Kidney tubule cell (primary cell): Measurements from ENCODE around the gene CFAP107.
A peak's percentile ranks its signal among the peaks of the same experiment; 100 is the strongest.

Experiments
- DNase-seq: peaks from one replicate; pipeline ENCODE4 v3.0.0-alpha.2; 2018; ENCODE audit warnings: low spot score

CFAP107 gene

DNA sequence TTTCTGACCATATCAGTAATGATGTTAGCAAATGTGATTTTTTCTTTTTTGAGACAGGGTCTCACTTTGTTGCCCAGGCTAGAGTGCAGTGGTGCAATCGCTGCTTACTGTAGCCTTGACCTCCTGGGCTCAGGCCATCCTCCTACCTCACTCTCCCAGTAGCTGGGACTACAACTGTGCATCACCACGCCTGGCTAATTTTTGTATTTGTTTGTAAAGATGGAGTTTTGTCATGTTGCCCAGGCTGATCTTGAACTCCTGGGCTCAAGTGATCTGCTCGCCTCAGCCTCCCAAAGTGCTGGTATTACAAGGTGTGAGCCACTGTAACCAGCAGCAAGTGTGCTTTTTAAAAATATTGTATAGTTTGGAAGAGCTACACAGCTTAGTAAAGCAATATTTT lies 4.1 kb upstream of the CFAP107 start:
- no peak for DNase-seq

DNA sequence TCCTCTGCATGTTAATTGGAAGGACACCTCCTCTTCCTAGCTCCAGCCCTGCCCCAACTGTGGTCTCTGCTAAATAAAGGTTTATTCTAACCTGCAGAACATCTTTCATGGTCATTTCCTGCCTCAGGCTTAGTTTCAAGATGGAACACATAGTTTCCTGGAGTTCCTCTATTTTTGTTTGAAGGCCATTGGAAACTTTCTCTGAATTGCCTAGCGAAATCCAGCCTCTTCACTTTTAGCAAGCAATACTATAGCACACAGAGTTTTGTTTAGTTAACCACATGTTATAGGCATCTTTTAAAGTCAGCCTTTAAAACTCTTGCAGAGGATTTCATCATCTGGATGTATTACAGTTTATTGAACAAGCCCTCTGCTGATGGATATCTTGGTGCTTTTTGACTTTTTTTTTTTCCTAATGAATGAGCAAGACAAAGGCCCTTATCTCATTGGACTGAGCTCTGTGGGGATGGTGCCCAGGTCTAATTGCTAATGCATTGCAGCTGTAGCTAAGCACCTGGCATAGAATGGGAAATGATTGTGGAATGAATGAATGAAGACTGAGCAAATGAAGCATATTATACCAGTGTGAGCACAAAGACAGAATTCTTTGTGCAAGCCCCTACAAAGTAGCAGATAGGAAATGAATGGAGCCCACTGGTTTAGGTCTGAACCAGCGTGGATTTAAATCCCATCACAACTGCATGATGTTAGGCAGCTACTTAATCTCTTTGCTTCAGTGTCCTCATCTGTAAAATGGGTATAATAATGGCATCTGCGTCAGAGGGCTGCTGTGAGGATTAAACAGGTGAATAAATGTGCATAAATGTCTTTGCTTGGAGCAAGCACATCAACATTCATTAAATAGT lies 641 bp upstream of the CFAP107 start:
- no peak for DNase-seq

DNA sequence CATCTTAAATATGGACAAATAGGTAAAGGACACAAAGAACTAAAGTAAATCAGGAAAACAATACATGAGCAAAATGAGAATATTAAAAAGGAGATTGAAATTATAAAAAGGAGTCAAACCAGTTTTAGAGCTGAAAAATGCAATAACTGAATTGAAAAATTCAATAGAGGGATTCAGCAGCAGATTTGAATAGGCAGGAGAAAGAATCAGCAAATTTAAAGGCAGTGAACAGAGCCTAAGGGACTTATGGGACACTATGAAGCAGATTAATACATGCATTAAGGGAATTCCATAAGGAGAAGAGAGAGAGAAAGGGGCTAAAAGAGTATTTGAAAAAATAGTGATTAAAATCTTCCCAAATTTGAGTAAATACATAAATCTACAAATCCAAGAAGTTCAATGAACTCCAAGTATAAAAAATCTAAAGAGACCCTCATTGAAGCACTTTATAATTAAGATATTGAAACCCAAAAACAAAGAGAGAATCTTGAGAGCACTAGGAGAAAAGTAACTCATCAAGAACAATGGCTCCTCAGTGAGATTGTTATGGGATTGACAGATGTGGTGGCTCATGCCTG lies 2.9 kb downstream of the CFAP107 start:
- no peak for DNase-seq

DNA sequence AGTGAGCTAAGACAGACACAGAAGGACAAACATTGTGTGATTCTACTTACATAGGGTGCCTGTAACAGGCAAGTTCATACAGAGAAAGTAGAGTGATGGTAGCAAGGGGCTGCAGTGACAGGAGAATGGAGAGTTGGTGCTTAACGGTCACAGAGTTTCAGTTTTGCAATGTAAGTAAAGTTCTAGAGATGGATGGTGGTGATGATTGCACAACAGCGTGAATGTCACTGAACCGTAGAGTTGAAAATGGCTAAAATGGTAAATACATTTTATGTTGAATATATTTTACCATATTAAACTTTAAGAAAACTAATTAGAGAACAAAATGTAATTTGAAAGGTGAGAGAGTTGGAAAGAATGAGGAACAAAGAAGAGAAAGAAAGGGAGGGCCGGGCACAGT lies 8.7 kb downstream of the CFAP107 start:
- DNase-seq = no peak

DNA sequence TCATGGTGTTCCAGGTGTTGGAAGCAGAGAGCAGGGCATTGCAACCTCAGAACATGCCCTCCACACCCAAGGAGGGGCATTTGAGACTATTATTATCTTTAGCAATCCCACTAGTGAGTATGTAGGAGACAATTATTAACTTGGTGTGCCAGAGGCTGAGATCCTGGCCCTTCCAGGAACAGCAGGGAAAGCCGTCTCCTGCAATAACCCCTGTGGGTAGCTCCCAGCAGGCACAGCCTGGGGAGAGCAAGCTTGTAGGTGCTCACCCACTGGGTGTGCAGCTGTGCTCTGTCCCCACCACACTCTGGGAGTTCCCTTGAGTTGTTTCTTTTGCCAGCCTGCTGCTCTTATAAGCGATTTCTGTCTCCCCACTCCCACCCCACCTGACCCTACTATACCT lies 10.3 kb downstream of the CFAP107 start:
- DNase-seq = peak; percentile 13

DNA sequence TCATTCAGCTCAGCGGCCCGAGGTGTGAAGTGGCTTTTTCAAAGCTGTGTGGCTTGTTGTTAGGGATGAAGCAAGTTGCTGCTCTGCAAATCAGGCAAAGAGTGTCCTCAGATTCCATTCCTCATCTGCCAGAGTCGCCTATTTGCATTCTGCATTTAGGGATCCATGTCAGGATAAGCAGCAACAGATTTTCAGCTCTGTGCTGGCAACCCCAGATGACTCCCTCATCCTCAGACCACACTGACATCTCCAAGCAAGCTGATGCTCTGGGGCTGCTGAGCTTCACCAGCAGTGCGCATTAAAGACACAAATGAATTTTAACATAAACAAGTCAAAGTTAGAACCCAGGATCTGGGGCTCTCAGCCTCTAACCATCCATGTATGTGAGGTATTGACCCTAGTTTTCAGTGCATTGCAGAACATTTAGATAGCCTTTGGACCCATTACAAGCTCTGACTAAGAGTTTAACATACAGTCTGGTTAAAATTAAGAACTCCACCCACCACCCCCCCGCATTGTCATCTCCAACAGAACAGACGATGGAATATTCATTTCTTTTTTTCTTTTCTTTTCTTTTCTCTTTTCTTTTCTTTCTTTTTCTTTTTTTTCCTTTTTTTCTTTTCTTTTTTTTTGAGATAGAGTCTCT lies 10.9 kb downstream of the CFAP107 start:
- DNase-seq = no peak

DNA sequence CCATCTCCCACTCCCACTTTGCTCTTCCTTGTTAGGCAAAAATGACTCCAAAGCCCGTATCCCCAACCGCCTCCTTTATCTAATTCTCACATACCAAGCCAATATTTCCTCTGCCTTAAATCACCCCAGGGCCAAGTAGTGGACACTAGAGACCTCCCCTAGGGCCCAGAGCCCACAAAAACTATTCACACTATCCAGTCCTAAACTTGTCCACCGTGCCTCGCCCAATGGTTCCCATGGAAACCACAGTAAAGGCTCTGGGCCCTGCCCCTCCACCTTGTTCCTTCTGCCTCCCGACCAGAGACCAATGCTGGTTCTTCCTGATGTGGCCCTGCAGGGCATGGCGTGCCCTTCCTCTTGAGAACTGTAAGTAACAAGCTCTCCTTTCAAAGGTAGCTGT lies 11.8 kb downstream of the CFAP107 start:
- no peak for DNase-seq

DNA sequence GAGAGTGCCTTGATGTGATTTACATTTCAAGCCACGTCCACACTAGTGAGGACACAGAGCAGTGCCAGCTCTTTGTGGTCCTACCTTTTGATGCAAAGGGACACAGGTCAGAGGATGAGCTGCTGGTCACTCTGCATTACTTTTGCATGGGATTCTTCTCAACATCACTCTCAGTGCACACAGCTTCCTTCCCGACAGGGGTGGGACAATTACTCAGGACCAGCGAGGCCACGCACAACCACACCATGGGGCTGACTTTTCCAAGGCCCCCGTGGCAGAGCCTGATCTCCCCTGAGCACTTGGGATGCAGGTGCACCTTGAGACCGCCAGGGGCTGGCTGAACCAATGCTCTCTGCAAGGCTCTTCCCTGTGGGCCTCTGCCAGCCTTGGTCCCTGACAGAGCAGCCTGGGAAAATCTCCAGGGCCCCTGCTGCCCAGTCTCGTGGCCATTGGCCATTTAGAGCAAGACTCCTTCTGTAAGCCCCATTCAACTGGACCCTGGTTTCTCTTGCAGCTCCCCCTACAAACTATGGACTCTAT lies 14.3 kb downstream of the CFAP107 start:
- no peak for DNase-seq

DNA sequence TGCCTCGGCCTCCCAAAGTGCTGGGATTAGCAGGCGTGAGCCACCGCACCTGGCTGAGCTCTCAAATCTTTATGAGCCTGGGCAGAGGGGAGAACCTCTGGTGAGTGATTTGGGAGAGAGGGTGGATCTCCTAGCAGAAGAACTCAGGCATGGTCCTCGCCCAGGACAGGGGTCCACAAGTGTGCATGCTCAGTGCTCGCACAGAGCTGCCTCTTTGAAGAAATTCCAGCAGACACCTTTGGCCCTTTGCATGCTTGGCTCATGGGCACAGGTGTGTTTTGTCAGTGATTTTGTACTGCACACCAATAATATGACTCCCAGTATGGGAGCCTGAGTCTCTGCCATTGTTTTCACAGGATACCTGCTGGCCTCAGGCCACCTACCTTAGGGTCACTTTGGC lies 15.8 kb downstream of the CFAP107 start:
- DNase-seq = no peak

DNA sequence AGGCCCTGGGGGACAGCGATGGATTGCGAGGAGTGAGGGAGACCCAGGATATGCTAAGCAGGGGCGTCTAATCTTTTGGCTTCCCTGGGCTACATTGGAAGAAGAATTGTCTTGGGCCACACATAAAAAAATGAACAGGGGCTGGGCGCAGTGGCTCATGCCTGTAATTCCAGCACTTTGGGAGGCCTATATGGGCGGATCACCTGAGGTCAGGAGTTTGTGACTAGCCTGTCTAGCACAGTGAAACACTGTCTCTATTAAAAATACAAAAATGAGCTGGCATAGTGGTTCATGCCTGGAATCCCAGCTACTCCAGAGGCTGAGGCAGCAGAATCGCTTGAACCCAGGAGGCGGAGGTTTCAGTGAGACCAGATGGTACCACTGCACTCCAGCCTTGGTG lies 16.8 kb downstream of the CFAP107 start:
- no peak for DNase-seq

DNA sequence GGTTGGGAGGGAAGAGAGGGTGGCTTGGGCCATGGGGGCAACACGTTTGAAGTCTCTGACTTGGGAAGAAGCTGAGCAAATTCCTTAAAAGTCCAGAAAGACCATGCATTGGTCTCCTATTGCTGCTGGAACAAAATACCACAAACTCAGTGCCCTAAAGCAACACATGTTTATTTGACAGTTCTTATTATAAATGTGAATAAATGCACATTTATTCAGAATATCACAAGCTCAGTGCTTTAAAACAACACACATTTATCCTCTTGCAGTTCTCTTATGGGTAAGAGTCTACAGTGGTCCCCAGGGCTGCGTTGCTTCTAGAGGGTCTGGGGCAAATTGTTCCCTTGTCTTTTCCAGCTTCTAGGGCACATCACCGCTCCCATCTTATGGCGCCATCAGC lies 17.5 kb downstream of the CFAP107 start:
- no peak for DNase-seq

DNA sequence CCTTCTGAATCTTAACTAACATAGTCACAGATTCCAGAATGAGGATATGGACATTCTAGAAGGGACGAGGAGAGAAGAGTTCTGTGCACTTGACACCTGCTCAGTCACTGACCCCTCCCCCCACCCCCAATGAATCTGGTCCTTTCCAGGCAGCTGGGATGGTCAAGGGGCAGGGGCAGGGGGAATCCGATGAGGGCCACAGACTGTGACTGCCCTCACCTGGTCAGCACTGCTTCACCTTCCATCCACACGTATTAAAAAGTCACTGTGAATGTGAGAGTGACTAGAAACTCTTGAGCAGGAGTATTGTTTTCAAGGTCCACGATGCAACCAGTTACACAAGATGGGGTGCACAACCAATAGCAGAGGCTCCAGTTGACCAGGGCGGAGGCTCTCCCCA lies 18.0 kb downstream of the CFAP107 start:
- DNase-seq = no peak

DNA sequence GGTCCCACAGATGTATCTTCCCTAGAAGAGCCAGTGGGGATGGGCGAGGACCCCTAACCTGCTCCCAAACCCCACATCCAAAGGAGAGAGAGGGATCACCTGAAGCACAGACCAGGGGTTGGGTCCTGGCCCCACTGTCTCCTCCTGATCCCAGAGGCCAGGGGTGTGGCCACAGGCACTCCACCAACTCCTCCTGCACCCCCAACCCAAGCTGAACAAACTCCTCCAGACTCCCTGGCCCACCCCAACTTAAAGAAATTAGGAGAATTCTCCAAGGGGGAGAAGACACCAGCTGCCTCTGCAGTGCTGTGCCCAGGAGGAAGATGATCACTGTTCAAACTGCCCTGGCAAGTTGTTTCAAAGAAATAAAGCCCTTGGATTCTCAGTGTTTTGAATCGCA lies 23.0 kb downstream of the CFAP107 start:
- DNase-seq = no peak

DNA sequence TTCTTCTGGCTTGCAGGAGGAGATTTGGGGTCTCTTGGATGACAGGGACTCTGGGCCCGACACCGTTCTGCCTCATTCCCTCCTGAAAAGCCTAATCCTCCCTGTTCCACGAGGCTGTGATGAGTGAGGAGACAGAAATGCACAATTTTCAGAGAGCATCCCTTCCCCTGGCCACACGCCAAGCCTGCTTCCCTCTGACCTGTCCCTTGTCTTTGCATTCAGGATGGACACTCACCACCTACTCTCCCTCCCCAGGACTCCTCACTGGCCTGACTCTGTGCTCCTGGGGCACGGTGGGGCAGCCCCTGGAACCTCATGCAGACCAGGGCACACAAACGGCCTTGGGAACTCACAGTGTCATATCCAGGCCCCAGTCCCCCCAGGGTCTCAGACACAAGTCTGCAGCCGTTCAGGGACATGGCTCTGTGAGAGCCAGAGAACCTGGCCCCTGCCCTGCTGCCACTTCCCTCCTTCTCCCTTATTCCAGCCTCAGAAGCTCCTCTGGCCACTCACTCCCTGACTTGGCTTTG lies 24.0 kb downstream of the CFAP107 start:
- DNase-seq = no peak

DNA sequence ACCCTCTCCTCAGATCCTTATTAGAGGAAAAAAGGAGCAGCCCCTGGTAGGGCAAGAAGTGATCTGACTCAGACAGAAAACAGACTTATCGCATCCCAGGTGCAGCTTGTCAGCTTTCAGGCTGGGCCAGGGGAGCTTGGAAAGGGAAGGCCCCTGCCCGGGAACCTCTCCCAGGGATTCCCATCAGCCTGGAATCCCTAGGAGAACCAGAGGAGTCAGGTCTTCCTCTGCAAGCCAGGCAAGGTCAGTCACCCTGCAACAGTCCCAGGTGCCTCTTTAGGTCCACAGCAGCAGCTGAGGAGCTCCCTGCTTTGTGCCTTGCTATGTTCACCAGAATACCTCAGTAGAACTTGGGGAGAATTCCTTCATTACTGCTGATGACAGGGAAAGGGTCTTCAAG lies 24.6 kb downstream of the CFAP107 start:
- no peak for DNase-seq

DNA sequence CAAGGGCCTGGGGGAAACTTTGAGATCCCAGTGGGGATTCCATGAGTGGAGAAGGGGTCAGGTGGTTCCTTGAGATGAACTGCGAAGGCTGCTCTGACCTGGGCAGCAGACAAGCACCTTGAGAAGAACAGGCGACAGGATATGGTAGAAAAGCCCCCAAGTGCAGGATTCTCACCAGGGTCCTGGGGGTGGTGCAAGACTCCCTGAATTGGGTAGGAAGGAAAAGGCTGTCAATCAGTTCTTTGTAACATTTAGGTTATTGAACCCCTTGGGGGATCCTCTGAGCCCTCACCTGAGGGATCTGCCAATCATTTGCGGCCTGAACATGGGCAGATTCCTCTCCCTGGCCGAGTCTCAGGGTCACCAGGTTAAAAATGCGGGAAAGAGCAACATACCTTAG lies 25.2 kb downstream of the CFAP107 start:
- no peak for DNase-seq

DNA sequence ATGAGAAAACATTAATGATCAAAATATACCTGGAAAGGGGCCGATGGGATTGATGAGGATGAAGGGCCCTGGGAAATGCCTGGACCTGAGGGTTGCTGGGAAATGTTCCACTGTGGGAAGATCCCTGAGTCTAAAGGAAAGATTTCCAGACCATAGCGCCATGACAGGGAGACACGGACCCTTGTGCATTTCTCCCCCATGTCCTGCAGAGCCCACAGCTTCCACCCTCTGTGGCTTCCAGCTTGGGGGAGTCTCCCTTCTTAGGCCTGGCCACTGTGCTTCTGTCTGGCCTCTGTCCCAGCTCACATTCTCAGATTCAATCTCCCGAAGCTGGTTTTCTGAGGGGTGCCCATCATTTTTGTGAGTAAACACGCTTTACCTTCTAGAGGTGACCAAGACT lies 26.5 kb downstream of the CFAP107 start:
- no peak for DNase-seq

DNA sequence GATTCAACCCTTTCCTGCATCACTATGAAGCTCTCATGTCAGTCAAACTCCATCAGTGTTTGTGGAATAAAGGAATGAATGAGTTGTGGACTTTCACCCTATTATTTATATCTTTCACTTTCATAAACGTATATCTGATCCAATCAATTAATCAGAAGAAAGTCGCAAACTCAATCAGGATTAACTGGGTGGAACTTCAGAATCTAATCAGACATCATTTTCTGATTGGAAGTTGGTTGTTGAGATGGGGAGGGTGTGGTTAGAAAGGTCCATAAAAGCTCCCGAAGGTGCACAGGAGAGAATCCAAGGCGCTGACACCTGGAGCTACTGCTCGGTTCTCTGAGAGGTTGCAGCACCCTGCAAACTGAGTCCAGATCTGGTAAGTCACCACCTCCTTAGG lies 27.4 kb downstream of the CFAP107 start, which contains the start of gene PRAMEF12:
Gene PRAMEF12 (plus strand): TSS at position 301 of the 400 bp plus-strand sequence. CDS start 1,130 bp downstream, outside the sequence.
- DNase-seq = no peak

DNA sequence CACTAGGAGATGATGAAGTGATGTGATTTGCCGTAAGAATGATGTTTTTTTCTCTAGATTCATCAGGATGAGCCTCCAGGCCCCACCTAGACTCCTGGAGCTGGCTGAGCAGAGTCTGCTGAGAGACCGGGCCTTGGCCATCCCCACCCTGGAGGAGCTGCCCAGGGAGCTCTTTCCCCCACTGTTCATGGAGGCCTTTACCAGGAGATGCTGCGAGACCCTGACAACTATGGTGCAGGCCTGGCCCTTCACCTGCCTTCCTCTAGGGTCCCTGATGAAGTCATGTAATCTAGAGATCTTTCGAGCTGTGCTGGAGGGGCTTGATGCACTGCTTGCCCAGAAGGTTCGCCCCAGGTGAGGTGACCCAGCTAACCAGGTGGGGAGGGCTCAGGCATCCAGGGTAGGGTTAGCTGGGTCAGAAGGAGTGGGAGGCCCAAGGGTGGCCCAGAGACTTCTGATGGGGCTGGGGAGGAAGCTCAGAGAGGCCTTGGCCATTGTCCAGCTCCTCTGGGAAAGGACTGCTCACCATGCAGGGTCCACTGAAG lies 28.9 kb downstream of the CFAP107 start:
- no peak for DNase-seq

DNA sequence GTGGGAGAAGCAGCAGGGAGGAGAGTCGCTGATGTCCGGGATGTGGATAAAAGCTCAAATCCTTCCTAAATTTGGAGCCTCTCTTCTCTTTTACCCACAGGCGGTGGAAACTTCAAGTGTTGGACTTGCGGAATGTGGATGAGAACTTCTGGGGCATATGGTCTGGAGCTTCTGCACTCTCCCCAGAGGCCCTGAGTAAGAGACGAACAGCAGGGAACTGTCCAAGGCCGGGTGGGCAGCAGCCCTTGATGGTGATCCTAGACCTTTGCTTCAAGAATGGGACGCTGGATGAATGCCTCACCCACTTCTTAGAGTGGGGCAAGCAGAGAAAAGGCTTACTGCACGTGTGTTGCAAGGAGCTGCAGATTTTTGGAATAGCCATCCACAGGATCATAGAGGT lies 29.4 kb downstream of the CFAP107 start:
- no peak for DNase-seq

DNA sequence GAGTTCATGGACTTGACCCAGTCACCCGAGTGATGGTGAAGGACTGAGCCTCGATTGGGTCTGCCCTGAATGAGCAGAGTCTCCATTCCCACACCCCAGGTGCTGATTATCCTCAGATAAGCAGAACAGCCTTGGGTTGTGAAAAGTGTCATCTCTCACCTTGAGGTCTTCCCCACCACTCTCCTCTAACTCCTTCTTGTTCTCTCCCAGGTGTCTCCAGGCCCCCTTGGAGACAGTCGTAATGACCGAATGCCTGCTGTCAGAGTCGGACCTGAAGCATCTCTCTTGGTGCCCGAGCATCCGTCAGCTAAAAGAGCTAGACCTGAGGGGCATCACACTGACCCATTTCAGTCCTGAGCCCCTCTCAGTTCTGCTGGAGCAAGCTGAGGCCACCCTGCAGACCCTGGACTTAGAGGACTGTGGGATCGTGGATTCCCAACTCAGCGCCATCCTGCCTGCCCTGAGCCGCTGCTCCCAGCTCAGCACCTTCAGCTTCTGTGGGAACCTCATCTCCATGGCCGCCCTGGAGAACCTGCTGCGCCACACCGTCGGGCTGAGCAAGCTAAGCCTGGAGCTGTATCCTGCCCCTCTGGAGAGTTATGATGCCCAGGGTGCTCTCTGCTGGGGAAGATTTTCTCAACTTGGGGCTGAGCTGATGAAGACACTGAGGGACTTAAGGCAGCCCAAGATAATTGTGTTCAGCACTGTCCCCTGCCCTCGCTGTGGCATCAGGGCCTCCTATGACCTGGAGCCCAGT lies 31.0 kb downstream of the CFAP107 start:
- DNase-seq = no peak

DNA sequence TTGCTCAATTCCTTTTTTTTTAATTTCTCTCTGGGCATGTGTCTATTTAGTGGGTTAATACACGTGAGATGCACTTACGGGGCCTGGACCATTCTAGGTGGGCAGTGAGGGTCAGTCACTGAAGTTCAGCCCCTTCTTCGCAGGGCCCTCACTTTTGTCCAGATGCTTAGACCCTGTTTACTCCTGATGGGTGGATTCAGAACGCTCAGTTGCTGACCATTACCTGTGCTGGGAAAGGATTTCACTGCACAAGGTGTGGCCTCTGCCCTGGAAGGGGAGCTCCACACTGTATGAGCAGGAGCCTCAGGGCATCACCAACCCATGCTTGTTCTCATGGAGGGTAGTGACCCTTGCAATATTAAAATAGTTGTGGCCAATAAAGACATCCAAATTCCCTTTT lies 32.1 kb downstream of the CFAP107 start:
- DNase-seq = no peak
